Mesendoderm (in vitro differentiated cells): ENCODE data around the gene RNF224.

ENCODE experiments used
- DNase-seq: peaks from one replicate; pipeline ENCODE4 v3.0.0; 2013
- H2AK5ac ChIP-seq: 2 replicates; pipeline ENCODE4 v1.6.1; 2013; ENCODE audit warnings: low read length, inconsistent platforms
- H2BK120ac ChIP-seq: 2 replicates; pipeline ENCODE4 v1.6.1; 2013; ENCODE audit warnings: low read depth, mild to moderate bottlenecking, low read length, moderate library complexity, mixed read lengths
- H2BK15ac ChIP-seq: replicated peaks from 2 replicates; pipeline ENCODE4 v1.6.1; 2013; ENCODE audit warnings: low read depth, mild to moderate bottlenecking, moderate library complexity
- H2BK5ac ChIP-seq: 2 replicates; pipeline ENCODE4 v1.6.1; 2013; ENCODE audit warnings: low read length, inconsistent platforms
- H3K18ac ChIP-seq: 2 replicates; pipeline ENCODE4 v1.6.1; 2013; ENCODE audit warnings: mild to moderate bottlenecking, low read length, mixed read lengths
- H3K23ac ChIP-seq: one replicate; pipeline ENCODE4 v1.6.1; 2013; ENCODE audit warnings: low read length
- H3K27ac ChIP-seq: 2 replicates; pipeline ENCODE4 v1.5.1; 2013; ENCODE audit warnings: low read depth, mild to moderate bottlenecking, inconsistent platforms, low read length, moderate library complexity
- H3K27me3 ChIP-seq: 2 replicates; pipeline ENCODE4 v1.6.1; 2013; ENCODE audit warnings: low read length, control low read depth, mild to moderate bottlenecking, inconsistent platforms; ENCODE audit not compliant: insufficient read depth, poor library complexity
- H3K36me3 ChIP-seq: 2 replicates; pipeline ENCODE4 v1.6.1; 2013; ENCODE audit warnings: low read length, inconsistent platforms; ENCODE audit not compliant: control insufficient read depth, insufficient read depth
- H3K4ac ChIP-seq: one replicate; pipeline ENCODE4 v1.6.1; 2013; ENCODE audit warnings: low read depth, mild to moderate bottlenecking, low read length, moderate library complexity
- H3K4me1 ChIP-seq: 2 replicates; pipeline ENCODE4 v1.6.1; 2013; ENCODE audit warnings: low read depth, low read length, inconsistent platforms; ENCODE audit not compliant: control insufficient read depth
- H3K4me2 ChIP-seq: 2 replicates; pipeline ENCODE4 v1.6.1; 2013; ENCODE audit warnings: low read length
- H3K4me3 ChIP-seq: 2 replicates; pipeline ENCODE4 v1.5.1; 2013; ENCODE audit warnings: mild to moderate bottlenecking, low read length
- H3K56ac ChIP-seq: one replicate; pipeline ENCODE4 v1.6.1; 2013; ENCODE audit warnings: low read length
- H3K79me1 ChIP-seq: 2 replicates; pipeline ENCODE4 v1.6.1; 2013; ENCODE audit warnings: low read length, inconsistent platforms
- H3K79me2 ChIP-seq: 2 replicates; pipeline ENCODE4 v1.6.1; 2013; ENCODE audit warnings: mild to moderate bottlenecking, low read length; ENCODE audit not compliant: control insufficient read depth, insufficient read depth
- H3K9ac ChIP-seq: 2 replicates; pipeline ENCODE4 v1.6.1; 2013; ENCODE audit warnings: low read length, inconsistent platforms
- H4K5ac ChIP-seq: one replicate; pipeline ENCODE4 v1.6.1; 2013; ENCODE audit warnings: low read length
- H4K8ac ChIP-seq: one replicate; pipeline ENCODE4 v1.6.1; 2013; ENCODE audit warnings: low read depth, mild to moderate bottlenecking, control low read depth, low read length, moderate library complexity
- WGBS: extraction: QIAGEN DNeasy Blood & Tissue Kit; methylation state at CpG from one replicate; pipeline ENCODE4 v1.1.7; 2013; ENCODE audit warnings: low lambda C conversion rate, missing lambda C conversion rate; ENCODE audit not compliant: insufficient coverage; ENCODE audit errors: extremely low coverage; 5-methylcytosine and 5-hydroxymethylcytosine counted together

RNF224 gene

GRCh38 chr9:137186385-137186784 lies 40.9 kb upstream of the RNF224 start:
- no peak overlapping the region for H2AK5ac ChIP-seq
- no peak overlapping the region for H3K23ac ChIP-seq
- DNase-seq: no peak
- no peak overlapping the region for H3K9ac ChIP-seq
- H3K27ac ChIP-seq: no peak overlapping the region
- H2BK5ac ChIP-seq: no peak overlapping the region
- H3K79me1 ChIP-seq: peaks cover 19% of the 10 kb centered on the region
- no peaks in the 10 kb centered on the region for H3K36me3 ChIP-seq
- no peak overlapping the region for H4K5ac ChIP-seq
- peaks cover 3% of the 10 kb centered on the region for H3K4me1 ChIP-seq
- no CpG with 5 or more reads among the region's 6 CpGs for WGBS
- H3K27me3 ChIP-seq: no peaks in the 10 kb centered on the region
- H3K4me3 ChIP-seq: no peak overlapping the region
- H3K4ac ChIP-seq: no peak overlapping the region
- no peak overlapping the region for H3K4me2 ChIP-seq
- H3K79me2 ChIP-seq: peaks cover 16% of the 10 kb centered on the region
- no peak overlapping the region for H3K56ac ChIP-seq
- H3K18ac ChIP-seq: no peak overlapping the region
- H2BK120ac ChIP-seq: no peak overlapping the region
- no peak overlapping the region for H2BK15ac ChIP-seq
- no peak overlapping the region for H4K8ac ChIP-seq

GRCh38 chr9:137187386-137187785 lies 39.9 kb upstream of the RNF224 start:
- Histone ChIP-seq H2BK15ac (no peak overlapping the region), H3K56ac (no peak overlapping the region), H3K79me2 (peaks cover 16% of the 10 kb centered on the region), H2AK5ac (no peak overlapping the region), H3K18ac (no peak overlapping the region), H3K27me3 (no peaks in the 10 kb centered on the region), H2BK120ac (no peak overlapping the region), H3K36me3 (no peaks in the 10 kb centered on the region), H3K79me1 (peaks cover 19% of the 10 kb centered on the region), H2BK5ac (no peak overlapping the region), H3K4me1 (peaks cover 3% of the 10 kb centered on the region), H3K23ac (no peak overlapping the region), H3K9ac (peak overlapping the region; percentile 81), H3K4me2 (peak overlapping the region; percentile 68), H3K4ac (no peak overlapping the region), H3K27ac (no peak overlapping the region), H3K4me3 (no peak overlapping the region), H4K8ac (no peak overlapping the region), H4K5ac (no peak overlapping the region)
- no CpG with 5 or more reads among the region's 15 CpGs for WGBS
- no peak for DNase-seq

DNA sequence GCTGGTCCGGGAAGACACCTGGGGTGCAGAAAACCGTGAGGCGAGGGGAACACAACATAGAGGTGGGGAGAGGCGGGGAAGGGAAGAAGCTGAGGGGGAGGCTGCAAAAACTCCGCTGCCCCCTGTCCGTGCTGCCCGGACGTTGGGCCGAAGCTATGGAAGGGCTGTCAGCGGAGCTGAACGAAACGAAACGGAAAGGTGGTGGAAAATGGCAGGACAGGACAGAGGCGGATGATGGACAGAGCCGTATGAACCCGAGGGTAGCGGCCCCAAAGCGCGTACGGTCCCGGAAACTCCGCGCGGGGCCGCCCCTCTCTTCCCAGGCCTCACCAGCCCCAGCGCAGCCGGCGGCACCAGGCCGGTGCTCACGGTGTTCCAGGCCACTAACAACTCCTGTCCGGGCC lies 39.2 kb upstream of the RNF224 start:
- H4K5ac ChIP-seq: no peak overlapping the region
- H2BK120ac ChIP-seq: no peak overlapping the region
- H3K4me2 ChIP-seq: peak overlapping the region; percentile 68
- H2AK5ac ChIP-seq: no peak overlapping the region
- no peak overlapping the region for H3K4ac ChIP-seq
- no peak overlapping the region for H3K27ac ChIP-seq
- peaks cover 19% of the 10 kb centered on the region for H3K79me1 ChIP-seq
- WGBS: no CpG with 5 or more reads among the region's 31 CpGs
- no peak overlapping the region for H3K23ac ChIP-seq
- no peaks in the 10 kb centered on the region for H3K27me3 ChIP-seq
- DNase-seq: no peak
- peak overlapping the region; percentile 81 for H3K9ac ChIP-seq
- H3K36me3 ChIP-seq: no peaks in the 10 kb centered on the region
- no peak overlapping the region for H4K8ac ChIP-seq
- no peak overlapping the region for H2BK15ac ChIP-seq
- no peak overlapping the region for H2BK5ac ChIP-seq
- H3K18ac ChIP-seq: no peak overlapping the region
- peak overlapping the region; percentile 90 for H3K56ac ChIP-seq
- peaks cover 16% of the 10 kb centered on the region for H3K79me2 ChIP-seq
- peaks cover 3% of the 10 kb centered on the region for H3K4me1 ChIP-seq
- H3K4me3 ChIP-seq: peak overlapping the region; percentile 78

DNA sequence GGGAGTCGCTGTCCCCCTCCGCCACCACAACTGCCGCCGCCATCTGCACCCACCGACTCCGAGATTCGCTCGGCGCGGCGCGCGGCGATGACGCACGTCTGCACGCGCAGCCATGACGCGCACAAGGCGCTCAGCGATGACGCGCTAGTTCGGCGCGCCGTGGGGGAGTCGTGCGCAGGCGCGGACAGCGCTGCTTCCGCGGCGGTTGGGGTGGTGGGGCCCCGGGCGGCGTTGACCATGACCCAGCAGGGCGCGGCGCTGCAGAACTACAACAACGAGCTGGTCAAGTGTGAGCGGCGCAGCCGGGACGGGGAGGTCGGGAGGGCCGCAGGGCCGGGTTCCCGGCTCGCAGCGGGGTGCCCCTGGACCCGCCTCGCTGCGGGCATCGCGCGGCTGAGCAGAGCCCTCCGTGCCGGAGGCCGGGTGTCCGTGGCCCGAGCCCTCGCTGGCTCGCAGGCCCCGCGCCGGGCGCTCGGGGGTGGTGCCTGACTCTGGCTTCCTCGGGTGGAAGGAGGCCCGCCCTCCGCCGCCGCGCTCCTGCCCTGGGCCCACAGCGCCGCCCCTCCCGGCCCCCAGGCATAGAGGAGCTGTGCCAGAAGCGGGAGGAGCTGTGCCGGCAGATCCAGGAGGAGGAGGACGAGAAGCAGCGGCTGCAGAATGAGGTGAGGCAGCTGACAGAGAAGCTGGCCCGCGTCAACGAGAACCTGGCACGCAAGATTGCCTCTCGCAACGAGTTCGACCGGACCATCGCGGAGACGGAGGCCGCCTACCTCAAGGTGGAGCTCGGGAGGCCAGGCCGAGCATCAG lies 38.6 kb upstream of the RNF224 start, which contains the start of the genes ANAPC2 and SSNA1:
ANAPC2 (minus strand) TSS at position 71 of the 807 bp plus-strand sequence; CDS start at position 43, 28 bp downstream.
SSNA1 (plus strand) TSS at position 187 of the 807 bp plus-strand sequence; CDS start at position 238, 51 bp downstream.
- H2BK5ac ChIP-seq: peak within 1 kb of the TSS; percentile 59
- WGBS: no CpG with 5 or more reads among the region's 98 CpGs

DNA sequence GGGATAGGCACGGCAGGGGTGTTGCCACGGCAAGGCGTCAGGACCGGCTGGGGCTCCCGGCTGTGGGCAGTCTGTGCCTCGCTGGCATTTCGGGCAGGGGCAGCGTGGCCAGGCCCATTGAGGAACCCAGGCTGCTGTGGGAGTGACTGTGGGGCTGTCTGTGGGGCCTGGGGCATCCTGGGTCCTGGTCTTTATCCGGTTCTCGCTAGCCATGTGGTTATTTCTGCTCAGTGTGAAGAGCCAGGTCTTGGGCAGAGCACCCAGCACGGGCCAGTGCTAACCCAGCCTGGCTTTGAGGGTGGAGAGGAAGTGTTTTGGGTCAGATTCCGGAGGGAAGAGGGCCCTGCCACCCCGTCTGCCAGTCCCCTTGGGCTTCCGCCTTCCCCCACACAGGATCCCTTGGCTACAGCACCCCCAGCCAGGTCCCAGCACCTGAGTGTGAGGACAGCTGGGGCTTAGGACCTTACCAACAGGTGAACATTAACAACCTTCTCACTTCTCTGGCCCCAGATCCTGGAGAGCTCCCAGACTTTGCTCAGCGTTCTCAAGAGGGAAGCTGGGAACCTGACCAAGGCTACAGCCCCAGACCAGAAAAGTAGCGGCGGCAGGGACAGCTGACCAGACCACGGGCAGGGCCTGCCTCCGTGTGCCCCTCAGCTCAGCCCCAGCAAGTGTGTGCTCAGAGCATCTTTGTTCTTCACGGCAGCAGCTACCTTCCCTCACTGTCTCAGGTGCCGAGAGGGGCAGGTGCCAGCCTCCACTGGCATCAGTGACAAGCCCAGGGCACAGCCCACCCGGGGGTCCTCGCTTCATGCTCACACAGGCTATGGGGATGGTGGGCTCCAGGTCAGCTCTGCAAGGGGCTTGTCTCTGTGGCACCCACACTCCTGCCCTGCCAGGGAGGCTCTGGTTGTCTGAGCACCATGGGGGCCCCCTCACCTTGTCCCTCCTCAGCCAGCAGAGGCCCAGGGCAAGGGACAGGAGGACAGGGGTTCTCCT lies 37.7 kb upstream of the RNF224 start:
- H3K79me1 ChIP-seq: peaks cover 19% of the 10 kb centered on the region
- no peak for DNase-seq
- peak overlapping the region; percentile 98 for H3K56ac ChIP-seq
- H2BK15ac ChIP-seq: no peak overlapping the region
- H3K4me3 ChIP-seq: peak overlapping the region; percentile 69
- H4K5ac ChIP-seq: no peak overlapping the region
- H4K8ac ChIP-seq: no peak overlapping the region
- no peak overlapping the region for H3K18ac ChIP-seq
- H3K79me2 ChIP-seq: peaks cover 16% of the 10 kb centered on the region
- H2AK5ac ChIP-seq: no peak overlapping the region
- H2BK5ac ChIP-seq: no peak overlapping the region
- no peak overlapping the region for H3K4ac ChIP-seq
- H3K36me3 ChIP-seq: no peaks in the 10 kb centered on the region
- H3K9ac ChIP-seq: peak overlapping the region; percentile 84
- H3K23ac ChIP-seq: peak overlapping the region; percentile 66
- no peaks in the 10 kb centered on the region for H3K27me3 ChIP-seq
- H3K4me2 ChIP-seq: peak overlapping the region; percentile 75
- no peak overlapping the region for H2BK120ac ChIP-seq
- H3K4me1 ChIP-seq: peaks cover 3% of the 10 kb centered on the region
- no CpG with 5 or more reads among the region's 23 CpGs for WGBS
- peak overlapping the region; percentile 74 for H3K27ac ChIP-seq

More for the DNA sequence above, 38.6 kb upstream of the RNF224 start, which contains the start of the genes ANAPC2 and SSNA1:
- peak within 1 kb of the TSS; percentile 98 for H3K56ac ChIP-seq
- H3K79me1 ChIP-seq: peaks cover 19% of the 10 kb centered on the region
- no peaks in the 10 kb centered on the region for H3K36me3 ChIP-seq
- peak within 1 kb of the TSS; percentile 84 for H3K9ac ChIP-seq
- H2BK15ac ChIP-seq: no peak within 1 kb of the TSS
- DNase-seq: peak; percentile 94
- peak within 1 kb of the TSS; percentile 66 for H3K23ac ChIP-seq
- no peak within 1 kb of the TSS for H3K4ac ChIP-seq
- no peak within 1 kb of the TSS for H2BK120ac ChIP-seq
- H3K79me2 ChIP-seq: peaks cover 16% of the 10 kb centered on the region
- H3K18ac ChIP-seq: peak within 1 kb of the TSS; percentile 25
- no peak within 1 kb of the TSS for H4K5ac ChIP-seq
- H4K8ac ChIP-seq: no peak within 1 kb of the TSS
- H2AK5ac ChIP-seq: no peak within 1 kb of the TSS
- peak within 1 kb of the TSS; percentile 74 for H3K27ac ChIP-seq
- peaks cover 3% of the 10 kb centered on the region for H3K4me1 ChIP-seq
- no peaks in the 10 kb centered on the region for H3K27me3 ChIP-seq
- peak within 1 kb of the TSS; percentile 75 for H3K4me2 ChIP-seq
- peak within 1 kb of the TSS; percentile 78 for H3K4me3 ChIP-seq
